Stimulated activated CD8-positive, alpha-beta memory T cell treated with anti-CD3 and anti-CD28 coated beads, Interleukin-2, amount 100 ng/mL, for 1 hour (primary cell): ENCODE results near the gene AGA.

Experiments
- DNase-seq, 2 donors: peaks; one replicate each; pipeline ENCODE4 v3.0.0-alpha.2; 2020; ENCODE audit warnings: low read depth in 2 of 2

Gene AGA

DNA sequence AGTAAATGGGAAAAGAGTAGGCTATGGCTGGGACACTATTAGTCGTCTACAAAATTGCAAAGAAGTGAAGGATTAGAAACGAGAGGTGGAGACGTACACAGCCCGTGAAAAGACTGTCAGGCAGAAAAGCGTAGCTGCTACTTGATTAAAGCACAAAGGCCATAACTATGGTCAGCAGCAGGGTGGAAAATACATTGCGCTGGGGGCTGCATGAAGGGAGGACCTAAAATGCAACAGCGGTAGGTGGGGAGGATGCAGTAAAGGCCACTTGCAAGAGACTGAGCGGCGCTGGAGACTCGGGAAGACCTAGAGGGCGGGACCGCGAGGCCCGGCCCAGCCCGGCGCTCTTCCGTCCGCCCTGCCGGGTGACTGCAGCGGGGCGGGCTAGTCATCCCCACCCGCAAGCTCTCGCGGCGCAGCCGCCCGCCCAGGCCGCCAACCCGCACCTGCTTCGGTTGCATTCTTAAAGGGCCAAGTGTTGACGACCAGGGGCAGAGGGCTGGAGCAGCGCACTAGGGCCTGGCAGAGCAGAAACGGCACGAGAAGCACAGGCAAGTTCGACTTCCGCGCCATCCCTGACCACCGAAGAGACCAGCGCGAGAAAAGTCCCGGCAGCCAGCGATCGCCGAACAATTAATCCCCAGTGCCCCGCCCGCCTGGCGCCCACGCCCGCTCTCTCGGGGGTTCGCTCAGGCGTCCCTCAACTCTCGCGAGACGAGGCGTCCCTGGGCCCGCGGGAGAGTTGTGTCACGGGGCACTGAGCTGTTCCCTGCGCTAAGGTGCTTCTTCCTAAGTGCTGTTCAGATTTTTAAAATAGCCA lies at the start of gene AGA:
Gene AGA (minus strand): TSS at position 635 of the 820 bp plus-strand sequence. CDS start 62 bp downstream, at position 573.
- DNase-seq: peak; percentile 90 to 93

DNA sequence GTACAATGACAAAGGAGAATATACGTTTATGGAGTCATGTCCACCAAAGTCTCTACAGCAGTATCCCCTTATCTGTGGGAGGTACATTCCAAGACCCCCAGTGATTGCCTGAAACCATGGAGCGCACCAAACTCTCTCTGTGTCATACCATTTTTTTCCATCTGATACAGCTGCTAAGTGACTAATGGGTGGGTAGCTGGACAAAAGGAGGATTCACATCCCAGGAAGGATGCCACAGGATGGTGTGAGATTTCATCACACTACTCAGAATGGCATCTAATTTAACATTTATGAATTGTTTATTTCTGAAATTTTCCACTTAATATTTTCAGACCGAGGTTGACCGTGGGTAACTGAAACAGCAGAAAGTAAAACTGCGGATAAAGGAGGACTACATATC lies 49.8 kb upstream of the AGA start:
- DNase-seq: no peak

- DNase-seq: no peak
Observed at GRCh38 chr4:177490769-177491168, 48.5 kb upstream of the AGA start.

GRCh38 chr4:177489471-177490246 lies 47.4 kb upstream of the AGA start:
- DNase-seq: no peak

- no peak for DNase-seq
Observed at GRCh38 chr4:177487977-177488376, 45.7 kb upstream of the AGA start.

DNA sequence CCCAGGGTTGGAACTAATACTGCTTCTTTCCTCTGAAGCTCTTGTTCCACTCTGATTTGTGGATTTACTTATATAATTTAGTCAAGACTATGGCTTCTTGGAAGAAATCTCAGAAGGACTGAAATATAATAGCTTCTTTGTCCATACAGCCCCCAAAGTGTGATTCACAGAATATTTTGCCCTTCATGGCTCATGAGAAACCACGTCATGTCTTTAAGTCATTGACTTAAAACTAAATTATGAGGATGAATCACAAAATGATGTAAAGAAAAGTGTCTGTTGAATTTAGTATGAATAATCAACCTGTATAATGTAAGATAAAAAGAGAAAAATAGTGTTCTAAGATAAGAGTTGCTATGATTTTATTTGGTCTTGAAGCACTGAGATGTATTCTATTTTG lies 43.3 kb upstream of the AGA start:
- DNase-seq: no peak

DNA sequence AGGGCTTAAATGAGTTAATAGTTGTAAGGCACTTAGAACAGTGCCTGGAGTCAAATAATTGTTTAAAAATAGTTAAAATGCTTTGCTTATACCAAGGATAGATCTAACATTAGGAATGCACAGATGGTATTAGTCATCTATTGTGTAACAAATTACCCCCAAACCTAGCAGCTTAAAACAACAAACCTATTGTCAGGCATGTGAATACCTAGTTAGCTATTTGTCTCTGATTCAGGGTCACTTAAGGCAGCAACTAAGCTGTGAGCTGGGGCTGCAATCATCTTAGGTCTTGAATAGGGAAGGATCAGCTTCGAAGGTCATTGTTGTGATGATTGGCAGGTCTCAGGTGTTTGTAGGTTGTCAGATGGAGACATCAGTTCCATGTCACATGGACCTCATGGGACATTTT lies 42.4 kb upstream of the AGA start:
- DNase-seq: no peak

DNA sequence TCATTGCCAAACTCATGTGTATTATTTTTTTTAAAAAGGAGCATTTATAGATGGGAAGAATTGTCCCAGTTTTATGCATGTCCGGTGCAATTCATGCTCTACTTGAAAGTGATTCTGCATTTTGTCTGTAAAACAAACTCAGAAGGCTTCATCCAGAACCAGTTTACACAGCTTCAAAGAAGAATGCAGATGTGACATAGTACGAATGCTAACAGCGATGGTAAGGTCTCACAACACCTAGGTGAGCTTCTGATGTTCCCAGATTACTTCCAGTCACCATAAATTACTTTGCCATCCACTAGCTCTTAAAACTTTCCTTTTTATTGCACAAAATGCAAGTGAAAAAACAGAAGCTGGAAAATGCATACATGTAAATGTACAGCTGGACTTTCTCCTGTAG lies 41.5 kb upstream of the AGA start:
- no peak for DNase-seq

DNA sequence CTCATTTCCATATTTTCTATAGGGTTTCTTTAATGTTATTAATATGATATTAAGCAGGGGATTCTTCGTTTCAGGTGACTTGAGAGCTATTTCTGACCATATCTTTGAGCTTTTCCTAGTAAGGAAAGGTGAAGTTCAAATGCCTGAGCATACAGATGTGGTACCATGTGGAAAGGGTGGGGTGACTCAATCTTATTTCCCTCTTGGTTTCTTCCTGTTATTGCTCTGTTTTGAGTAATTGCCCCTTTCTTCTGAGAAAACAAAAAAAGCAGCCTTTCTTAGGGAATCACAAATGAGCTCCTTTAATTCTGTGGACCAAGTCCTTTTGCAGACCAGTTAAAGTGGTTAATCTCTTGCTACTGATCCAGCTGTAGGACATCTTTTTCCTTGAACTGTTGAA lies 41.0 kb upstream of the AGA start:
- no peak for DNase-seq

GRCh38 chr4:177482367-177482766 lies 40.1 kb upstream of the AGA start:
- no peak for DNase-seq

DNA sequence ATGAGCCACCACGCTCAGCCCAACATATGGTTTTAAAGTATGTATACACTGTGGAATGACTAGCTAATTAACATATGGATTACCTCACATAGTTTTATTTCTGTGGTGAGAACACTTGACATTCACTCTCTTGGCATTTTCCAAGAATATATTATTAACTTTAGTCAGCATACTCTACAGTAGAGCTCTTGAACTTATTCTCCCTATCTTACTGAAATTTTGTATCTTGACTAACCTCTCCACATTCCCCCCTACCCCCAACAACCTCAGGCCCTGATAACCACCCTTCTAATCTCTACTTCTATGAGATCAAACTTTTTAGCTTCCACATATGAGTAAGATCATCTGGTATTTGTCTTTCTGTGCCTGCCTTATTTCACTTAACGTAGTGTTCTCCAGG lies 38.6 kb upstream of the AGA start:
- DNase-seq: no peak

GRCh38 chr4:177479063-177479462 lies 36.8 kb upstream of the AGA start:
- no peak for DNase-seq

- no peak for DNase-seq
Observed at GRCh38 chr4:177478496-177478895, 36.3 kb upstream of the AGA start.

GRCh38 chr4:177473991-177474390 lies 31.8 kb upstream of the AGA start:
- no peak for DNase-seq

DNA sequence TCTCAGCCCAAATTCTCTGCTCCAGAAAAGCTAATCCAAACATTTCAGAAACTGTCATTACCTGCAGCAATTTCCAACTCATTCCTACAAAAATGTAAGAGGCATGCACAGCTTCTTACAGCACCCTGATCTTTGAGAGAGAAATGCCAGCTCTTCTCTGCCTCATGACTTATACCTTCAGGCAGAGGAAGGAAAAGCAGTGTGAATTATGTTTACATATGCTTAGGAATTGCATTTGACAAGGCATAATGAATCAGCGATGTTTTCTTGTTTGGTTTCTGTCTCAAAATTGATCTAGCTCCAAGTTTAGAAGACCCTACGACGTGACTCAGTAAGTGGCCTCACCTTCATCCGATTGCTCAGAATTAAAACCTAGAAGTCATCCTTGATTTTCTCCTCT lies 21.8 kb upstream of the AGA start:
- no peak for DNase-seq

DNA sequence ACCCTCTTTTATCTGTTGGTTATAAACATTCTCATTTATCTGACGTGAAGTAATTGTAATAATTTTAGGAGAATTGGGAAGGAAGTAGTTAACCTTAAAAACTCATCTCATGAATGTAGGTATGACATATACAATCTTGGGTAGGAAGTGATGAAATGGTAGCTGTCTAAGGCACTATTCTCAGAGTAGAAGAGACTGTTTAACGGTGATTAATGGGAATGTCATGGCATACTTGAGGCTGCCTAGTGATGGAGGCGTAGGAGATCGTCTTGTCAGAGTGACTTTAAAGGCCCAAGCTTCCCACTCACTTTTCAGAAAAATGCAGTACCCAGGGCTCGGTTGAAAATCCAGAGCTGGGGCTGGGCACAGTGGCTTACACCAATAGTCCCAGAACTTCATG lies 19.4 kb upstream of the AGA start:
- DNase-seq: no peak

DNA sequence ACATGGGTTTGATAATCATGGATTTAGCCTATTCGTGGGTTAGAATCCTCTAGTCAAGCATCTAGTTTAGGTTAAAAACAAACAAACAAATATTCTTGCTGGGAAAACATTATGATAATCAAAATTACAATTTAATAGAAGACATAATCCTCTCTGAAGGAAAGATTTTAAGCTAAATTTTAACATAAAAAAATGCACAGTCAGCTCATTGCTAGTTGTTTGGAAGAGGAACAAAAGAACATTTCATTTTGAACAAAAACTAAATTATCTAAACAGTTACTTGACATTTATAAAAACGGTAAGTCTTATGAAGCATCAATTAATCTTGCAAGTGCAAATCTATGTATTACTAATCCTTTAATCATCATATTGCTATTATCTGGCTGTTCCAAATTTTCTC lies 18.2 kb upstream of the AGA start:
- DNase-seq: no peak

- no peak for DNase-seq
Observed at GRCh38 chr4:177455561-177455970, 13.3 kb upstream of the AGA start.

GRCh38 chr4:177453116-177453515 lies 10.9 kb upstream of the AGA start:
- DNase-seq: no peak

DNA sequence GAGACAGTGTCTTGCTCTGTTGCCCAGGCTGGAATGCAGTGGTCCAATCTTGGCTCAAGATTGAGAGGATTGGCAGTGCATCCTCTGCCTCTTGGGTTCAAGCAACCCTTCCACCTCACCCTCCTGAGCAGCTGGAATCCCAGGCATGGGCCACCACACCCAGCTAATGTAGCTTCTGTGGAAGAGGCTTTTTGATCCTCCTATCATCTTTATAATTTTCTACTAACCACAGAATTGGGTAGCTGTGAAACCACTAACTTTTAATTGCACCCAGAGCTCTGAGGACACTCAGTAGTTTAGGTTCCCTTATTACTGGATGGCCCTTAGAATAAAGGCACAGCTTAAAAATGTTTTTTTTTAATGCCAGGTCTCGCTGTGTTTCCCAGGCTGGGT lies 8.9 kb upstream of the AGA start:
- DNase-seq: no peak

GRCh38 chr4:177450426-177451107 lies 8.3 kb upstream of the AGA start:
- no peak for DNase-seq

GRCh38 chr4:177448850-177449249 lies 6.6 kb upstream of the AGA start:
- no peak for DNase-seq
